ENCODE data around the gene IAH1. TPM values are rescaled to one million over a fixed set of nuclear protein-coding genes. Genes with fewer than 3 reads are reported as not detected.

IAH1 gene
- total and polyA plus RNA-seq, 2 of the 4 experiments (the other 2 are of a cell fraction): 84.5 to 89.8 TPM

DNA sequence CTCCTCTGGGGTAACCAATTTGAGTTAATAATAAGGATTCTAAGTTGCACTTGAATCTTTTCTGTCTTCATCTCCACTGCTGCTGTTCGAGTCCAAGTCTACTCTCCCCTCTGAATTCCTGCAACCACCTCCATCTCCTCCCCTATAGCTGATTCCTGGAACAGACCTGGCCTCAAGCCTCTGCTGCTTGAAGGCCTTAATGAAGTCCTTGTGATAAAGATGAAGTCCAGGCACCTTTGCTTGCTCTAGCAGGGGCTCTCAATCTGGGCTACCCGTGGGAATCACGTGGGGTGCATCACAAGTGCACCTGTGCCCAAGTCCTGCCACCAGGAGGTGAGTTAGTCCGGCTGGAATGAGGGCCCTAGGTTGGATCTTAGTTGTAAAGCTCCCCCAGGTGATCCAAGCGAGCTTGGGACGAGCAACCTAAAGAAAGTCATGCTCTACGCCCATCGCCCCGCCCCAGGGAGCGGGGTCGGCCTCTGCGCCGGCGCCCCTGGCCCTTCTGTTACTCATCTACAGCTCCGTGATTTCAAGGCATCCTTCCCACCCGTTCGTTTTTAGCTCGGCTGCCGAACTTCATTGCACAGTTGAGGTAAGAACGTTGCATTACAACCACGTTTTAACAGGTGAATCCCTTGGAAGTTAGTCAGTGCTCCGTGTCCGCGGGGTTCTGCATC lies 905 bp upstream of the IAH1 start:
- no peak for DNase-seq
- POLR2A ChIA-PET (ENCODE audit: unreplicated experiment): interaction anchor here (0.6 kb wide), 2 partner anchors 17 to 51 kb away, joined by 3 to 10 read pairs; no protein-coding TSS in a partner anchor
- peaks cover 19% of the 10 kb centered on the region for H3K36me3 ChIP-seq (ENCODE audit: control insufficient read depth, insufficient read depth, low read length)
- no peak overlapping the region for H3K23ac ChIP-seq (ENCODE audit: low read depth, low read length)
- no peak overlapping the region for H4K91ac ChIP-seq (ENCODE audit: insufficient read depth, low read depth, low read length)
- dilution Hi-C loops (cut with HindIII; ENCODE audit: low sequenced_read_pairs, unreplicated experiment) (no loop called here), in situ Hi-C loops (cut with MboI; ENCODE audit: low sequenced_read_pairs) (no loop called here), intact Hi-C loops (cut with micrococcal nuclease) (no loop called here)
- no peak overlapping the region for H3K4ac ChIP-seq (ENCODE audit: low read depth, low read length)
- H2BK5ac ChIP-seq (ENCODE audit: low read depth, low read length, poor library complexity, severe bottlenecking): no peak overlapping the region
- CTCF ChIA-PET: no interaction called here
- H3K9ac ChIP-seq (ENCODE audit: low read depth, low read length): no peak overlapping the region
- peak overlapping the region; percentile 99 for H4K5ac ChIP-seq (ENCODE audit: low read depth, low read length)
- peak overlapping the region; percentile 95 for H2AFZ ChIP-seq (replicated peaks; ENCODE audit: low read length, poor library complexity)
- H2BK120ac ChIP-seq (ENCODE audit: low read depth, low read length): no peak overlapping the region
- H3K4me3 ChIP-seq (ENCODE audit: insufficient read depth, low read depth, low read length): no peak overlapping the region
- no peak overlapping the region for H3K56ac ChIP-seq (ENCODE audit: extremely low read depth, insufficient read depth, low read length)
- H3K14ac ChIP-seq (replicated peaks; ENCODE audit: low read depth, low read length): no peak overlapping the region
- TF ChIP-seq FOS (IDR thresholded peaks at IDR 0.05; ENCODE audit: low read depth, low read length): no peak
- no peak for TF ChIP-seq BHLHE40 (IDR thresholded peaks at IDR 0.05; ENCODE audit: low read depth, low read length)
- TF ChIP-seq USF2 (IDR thresholded peaks at IDR 0.05; ENCODE audit: low read depth, low read length): no peak
- no peak for TF ChIP-seq MAZ (IDR thresholded peaks at IDR 0.05; ENCODE audit: borderline replicate concordance, low read depth, low read length)
- no peak for TF ChIP-seq CEBPB (IDR thresholded peaks at IDR 0.05; ENCODE audit: low read depth, low read length)
- TF ChIP-seq SMC3 (IDR thresholded peaks at IDR 0.05; ENCODE audit: low read depth, low read length): no peak
- TF ChIP-seq RAD21 (IDR thresholded peaks at IDR 0.05; ENCODE audit: low read length): no peak
- no peak for TF ChIP-seq RFX5 (IDR thresholded peaks at IDR 0.05; ENCODE audit: low read depth, low read length)
- TF ChIP-seq RCOR1 (IDR thresholded peaks at IDR 0.05; ENCODE audit: insufficient replicate concordance, low read length): no peak
- H4K20me1 ChIP-seq (ENCODE audit: insufficient read depth, low read length): peaks cover 3% of the 10 kb centered on the region; the same call in 1 of the 2 replicates
- peaks cover 11 to 47% of the 10 kb centered on the region in 2 experiments for H3K79me1 ChIP-seq (ENCODE audit: low read depth in 1 of 2, low read length in 2 of 2)
- BruUV-seq (replicated peaks): no TSS peak
- no peak overlapping the region for H2BK20ac ChIP-seq (ENCODE audit: low read depth, low read length)
- H4K8ac ChIP-seq (ENCODE audit: low read depth in 2 of 2, low read length in 2 of 2): peak overlapping the region; percentile 98 to 99; a peak in 3 of 4 replicates
- peak overlapping the region; percentile 20; the same call in 1 of the 2 replicates for H2AK5ac ChIP-seq (ENCODE audit: low read depth, low read length)
- peaks cover 12% of the 10 kb centered on the region for H3K4me1 ChIP-seq (ENCODE audit: control insufficient read depth, insufficient read depth, low read length)
- H3K27ac ChIP-seq (ENCODE audit: insufficient read depth, low read length): no peak overlapping the region
- peak overlapping the region; percentile 98; the same call in 1 of the 2 replicates for H3K4me2 ChIP-seq (ENCODE audit: low read depth, low read length)
- 39% methylated on average over 4 of the region's 24 CpGs; no CpG with 5 or more reads in 1 of the 2 experiments for WGBS, 2 experiments (ENCODE audit: extremely low coverage in 2 of 2, insufficient read length in 1 of 2)
- no peak for ATAC-seq (ENCODE audit: low read depth)
- no peak overlapping the region for H3K18ac ChIP-seq (ENCODE audit: low read depth, low read length)
- H2AK9ac ChIP-seq (replicated peaks; ENCODE audit: low read depth, low read length, poor library complexity): peak overlapping the region; percentile 48
- H3K9me3 ChIP-seq (ENCODE audit: control insufficient read depth, insufficient read depth, low read length): no peaks in the 10 kb centered on the region
- H2BK15ac ChIP-seq (ENCODE audit: low read depth, low read length): no peak overlapping the region
- H3K27me3 ChIP-seq (ENCODE audit: control insufficient read depth, insufficient read depth, low read length): no peaks in the 10 kb centered on the region
- H3K9me1 ChIP-seq (ENCODE audit: insufficient read depth, low read length): 0 out of 2 replicates have a peak, but pooled peaks cover 8% of the 10 kb centered on the region

Data from IMR-90 (cell line).